GM12878 (cell line): ENCODE results near the gene B3GALNT2. TPM values are rescaled to one million over a fixed set of nuclear protein-coding genes. Genes with fewer than 3 reads are reported as not detected.

Source experiments
- ATF7 ChIP-seq: fragments of 450-650 bp; IDR thresholded peaks from 2 replicates; pipeline ENCODE4 v1.6.1; 2016; ENCODE audit warnings: low read depth, mild to moderate bottlenecking
- FOXK2 ChIP-seq: fragments of 450-650 bp; IDR thresholded peaks from 2 replicates; pipeline ENCODE4 v1.6.1; 2017; ENCODE audit warnings: mild to moderate bottlenecking, moderate library complexity
- GABPA ChIP-seq: IDR thresholded peaks from 2 replicates; pipeline ENCODE4 v1.6.1; 2014; ENCODE audit warnings: antibody characterized with exemption, low read depth, mild to moderate bottlenecking, inconsistent platforms
- IKZF2 ChIP-seq, 2 experiments: fragments of 450-650 bp; IDR thresholded peaks; 2 replicates each; pipeline ENCODE4 v1.6.1; 2017; ENCODE audit warnings: mild to moderate bottlenecking in 2 of 2, moderate library complexity in 2 of 2
- JUNB ChIP-seq: IDR thresholded peaks from 2 replicates; pipeline ENCODE4 v1.6.1; 2016; ENCODE audit warnings: antibody characterized with exemption, mild to moderate bottlenecking
- NFXL1 ChIP-seq: fragments of 450-650 bp; IDR thresholded peaks from 2 replicates; pipeline ENCODE4 v1.6.1; 2017; ENCODE audit warnings: antibody characterized with exemption, mild to moderate bottlenecking, borderline replicate concordance
- NFYB ChIP-seq: IDR thresholded peaks from 2 replicates; pipeline ENCODE4 v1.6.1; 2011; ENCODE audit warnings: low read depth, mild to moderate bottlenecking, low read length, improper control_type of control experiment, moderate library complexity; ENCODE audit not compliant: insufficient read depth
- RB1 ChIP-seq: fragments of 450-650 bp; formaldehyde crosslinking; IDR thresholded peaks from 2 replicates; pipeline ENCODE4 v1.6.1; 2017; ENCODE audit warnings: mild to moderate bottlenecking, borderline replicate concordance
- SMARCA5 ChIP-seq: fragments of 450-650 bp; IDR thresholded peaks from 2 replicates; pipeline ENCODE4 v1.6.1; 2017; ENCODE audit warnings: mild to moderate bottlenecking
- SP1 ChIP-seq: IDR thresholded peaks from one replicate; pipeline ENCODE4 v1.6.1; 2011; ENCODE audit warnings: low read depth, low read length
- SRF ChIP-seq, 2 experiments: IDR thresholded peaks; 2 replicates each; pipeline ENCODE4 v1.6.1; 2011; ENCODE audit warnings: low read depth in 2 of 2, low read length in 2 of 2, mild to moderate bottlenecking in 1 of 2, moderate library complexity in 1 of 2
- TBL1XR1 ChIP-seq: IDR thresholded peaks from 2 replicates; pipeline ENCODE4 v1.6.1; 2012; ENCODE audit warnings: low read depth, low read length, improper control_type of control experiment
- TCF7 ChIP-seq: IDR thresholded peaks from 2 replicates; pipeline ENCODE4 v1.6.1; 2014; ENCODE audit warnings: antibody characterized with exemption, borderline replicate concordance
- YBX1 ChIP-seq: fragments of 450-650 bp; IDR thresholded peaks from 2 replicates; pipeline ENCODE4 v1.6.1; 2016; ENCODE audit warnings: antibody characterized with exemption
- ZNF622 ChIP-seq: fragments of 450-650 bp; IDR thresholded peaks from 2 replicates; pipeline ENCODE4 v1.6.1; 2017; ENCODE audit warnings: mild to moderate bottlenecking, inconsistent platforms
- polyA plus RNA-seq, 11 experiments: library from polyadenylated mRNA; depleted of rRNA in 4 of 11; unstranded in 6 of 11; stranded (reverse) in 5 of 11; fragments of >200 nt; fragmentation: Nextera tagmentation in 4 of 11; fragmentation: Illumina TruSeq in 1 of 11; extraction: Ambion mirVana in 4 of 11; extraction: Trizol in 1 of 11; gene quantifications; 1 replicate in 1 of 11; 2 replicates in 10 of 11; pipeline versions ENCODE4 v1.2.1 to v1.2.3, GENCODE V29; 2011 to 2016; ENCODE audit warnings: inconsistent platforms in 2 of 11, missing spikeins in 2 of 11, low read depth in 1 of 11
- total RNA-seq, 4 experiments: library from RNA; depleted of rRNA in 3 of 4; stranded (reverse); fragments of >200 nt in 3 of 4; fragmentation: Illumina TruSeq in 1 of 4; extraction: Trizol in 1 of 4; gene quantifications; 2 replicates each; pipeline versions ENCODE4 v1.2.1 to v1.2.3, GENCODE V29; 2013 to 2021
- TF ChIP-seq, protein P1 (sequence below): IDR thresholded peaks from 2 replicates; pipeline ENCODE4 v1.6.1; 2011; ENCODE audit warnings: borderline replicate concordance, low read depth, mild to moderate bottlenecking, moderate library complexity, mixed read lengths, low read length; ENCODE audit not compliant: insufficient read depth; ENCODE audit errors: extremely low read length
- TF ChIP-seq, protein P2 (sequence below): fragments of 450-650 bp; IDR thresholded peaks from 2 replicates; pipeline ENCODE4 v1.6.1; 2017; ENCODE audit warnings: mild to moderate bottlenecking, low read depth, inconsistent platforms; ENCODE audit not compliant: poor library complexity, severe bottlenecking
- TF ChIP-seq, protein P3 (sequence below): fragments of 450-650 bp; IDR thresholded peaks from 2 replicates; pipeline ENCODE4 v1.6.1; 2017; ENCODE audit warnings: borderline replicate concordance
- TF ChIP-seq, protein P4 (sequence below): fragments of 450-650 bp; IDR thresholded peaks from 2 replicates; pipeline ENCODE4 v1.6.1; 2017; ENCODE audit warnings: mild to moderate bottlenecking, moderate library complexity
- TF ChIP-seq, protein P5 (sequence below): IDR thresholded peaks from 2 replicates; pipeline ENCODE4 v1.6.1; 2012; ENCODE audit warnings: low read length, inconsistent platforms

Gene B3GALNT2
- total and polyA plus RNA-seq, 10 of the 15 experiments (the other 5 are each of a cell fraction or from before 2014, with no cell fraction given): 0.77 to 19.7 (median 12.7) TPM

DNA sequence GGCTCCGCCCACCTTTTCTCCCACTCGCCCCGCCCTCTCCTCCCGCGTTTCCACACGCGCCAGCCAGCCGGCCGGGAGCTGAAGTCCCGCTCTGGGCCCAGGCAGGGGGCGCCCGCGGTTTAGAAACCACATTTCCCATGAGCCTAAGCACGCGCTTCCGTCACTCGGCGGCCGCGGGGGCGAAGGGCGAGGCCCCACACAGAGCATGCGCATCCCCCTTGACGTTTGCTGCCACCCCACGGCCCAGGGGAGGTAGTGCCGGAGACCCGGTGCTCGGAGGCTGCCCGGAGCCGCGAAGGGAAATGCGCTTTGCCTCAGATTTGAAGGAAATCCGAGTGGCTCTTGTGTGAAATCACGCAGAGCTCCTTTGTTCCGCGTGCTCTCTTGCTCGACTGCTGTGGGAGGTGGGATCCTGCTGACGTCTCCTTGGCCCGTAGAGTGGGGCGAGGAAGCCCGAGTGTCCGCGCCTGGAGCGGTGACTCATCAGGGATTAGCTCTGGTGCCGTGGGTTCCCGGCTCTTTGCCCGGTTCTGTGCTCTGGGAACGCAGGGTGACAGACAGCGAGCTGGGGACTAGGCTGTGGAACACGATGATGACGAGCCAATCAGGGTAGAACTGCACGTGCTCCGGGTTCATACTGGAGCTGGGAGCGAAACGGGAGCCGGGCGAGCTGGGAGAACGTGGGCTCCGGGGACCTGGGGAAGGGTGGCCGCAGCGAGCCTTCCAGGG lies 406 bp upstream of the B3GALNT2 start (continued):
- TF ChIP-seq SP1: peak; percentile 9
- TF ChIP-seq TCF7: no peak
- peak; percentile 14; the same call in 1 of the 2 replicates for TF ChIP-seq JUNB
- TF ChIP-seq, protein P1, sequence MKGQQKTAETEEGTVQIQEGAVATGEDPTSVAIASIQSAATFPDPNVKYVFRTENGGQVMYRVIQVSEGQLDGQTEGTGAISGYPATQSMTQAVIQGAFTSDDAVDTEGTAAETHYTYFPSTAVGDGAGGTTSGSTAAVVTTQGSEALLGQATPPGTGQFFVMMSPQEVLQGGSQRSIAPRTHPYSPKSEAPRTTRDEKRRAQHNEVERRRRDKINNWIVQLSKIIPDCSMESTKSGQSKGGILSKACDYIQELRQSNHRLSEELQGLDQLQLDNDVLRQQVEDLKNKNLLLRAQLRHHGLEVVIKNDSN: peak; percentile 30
- TF ChIP-seq SMARCA5: peak; percentile 32
- peak; percentile 58 for TF ChIP-seq ATF7
- TF ChIP-seq, protein P2, sequence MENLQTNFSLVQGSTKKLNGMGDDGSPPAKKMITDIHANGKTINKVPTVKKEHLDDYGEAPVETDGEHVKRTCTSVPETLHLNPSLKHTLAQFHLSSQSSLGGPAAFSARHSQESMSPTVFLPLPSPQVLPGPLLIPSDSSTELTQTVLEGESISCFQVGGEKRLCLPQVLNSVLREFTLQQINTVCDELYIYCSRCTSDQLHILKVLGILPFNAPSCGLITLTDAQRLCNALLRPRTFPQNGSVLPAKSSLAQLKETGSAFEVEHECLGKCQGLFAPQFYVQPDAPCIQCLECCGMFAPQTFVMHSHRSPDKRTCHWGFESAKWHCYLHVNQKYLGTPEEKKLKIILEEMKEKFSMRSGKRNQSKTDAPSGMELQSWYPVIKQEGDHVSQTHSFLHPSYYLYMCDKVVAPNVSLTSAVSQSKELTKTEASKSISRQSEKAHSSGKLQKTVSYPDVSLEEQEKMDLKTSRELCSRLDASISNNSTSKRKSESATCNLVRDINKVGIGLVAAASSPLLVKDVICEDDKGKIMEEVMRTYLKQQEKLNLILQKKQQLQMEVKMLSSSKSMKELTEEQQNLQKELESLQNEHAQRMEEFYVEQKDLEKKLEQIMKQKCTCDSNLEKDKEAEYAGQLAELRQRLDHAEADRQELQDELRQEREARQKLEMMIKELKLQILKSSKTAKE: no peak
- TF ChIP-seq GABPA: peak; percentile 38; the same call in 1 of the 2 replicates
- no peak for TF ChIP-seq ZNF622
- peak in 1 of 2 experiments; percentile 65; a peak in 1 of 4 replicates for TF ChIP-seq SRF (IDR thresholded peaks at IDR 0.05; ENCODE audit: low read depth in 2 of 2, low read length in 2 of 2)
- no peak for TF ChIP-seq RB1
- TF ChIP-seq, protein P3, sequence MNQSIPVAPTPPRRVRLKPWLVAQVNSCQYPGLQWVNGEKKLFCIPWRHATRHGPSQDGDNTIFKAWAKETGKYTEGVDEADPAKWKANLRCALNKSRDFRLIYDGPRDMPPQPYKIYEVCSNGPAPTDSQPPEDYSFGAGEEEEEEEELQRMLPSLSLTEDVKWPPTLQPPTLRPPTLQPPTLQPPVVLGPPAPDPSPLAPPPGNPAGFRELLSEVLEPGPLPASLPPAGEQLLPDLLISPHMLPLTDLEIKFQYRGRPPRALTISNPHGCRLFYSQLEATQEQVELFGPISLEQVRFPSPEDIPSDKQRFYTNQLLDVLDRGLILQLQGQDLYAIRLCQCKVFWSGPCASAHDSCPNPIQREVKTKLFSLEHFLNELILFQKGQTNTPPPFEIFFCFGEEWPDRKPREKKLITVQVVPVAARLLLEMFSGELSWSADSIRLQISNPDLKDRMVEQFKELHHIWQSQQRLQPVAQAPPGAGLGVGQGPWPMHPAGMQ: no peak
- TF ChIP-seq, protein P4, sequence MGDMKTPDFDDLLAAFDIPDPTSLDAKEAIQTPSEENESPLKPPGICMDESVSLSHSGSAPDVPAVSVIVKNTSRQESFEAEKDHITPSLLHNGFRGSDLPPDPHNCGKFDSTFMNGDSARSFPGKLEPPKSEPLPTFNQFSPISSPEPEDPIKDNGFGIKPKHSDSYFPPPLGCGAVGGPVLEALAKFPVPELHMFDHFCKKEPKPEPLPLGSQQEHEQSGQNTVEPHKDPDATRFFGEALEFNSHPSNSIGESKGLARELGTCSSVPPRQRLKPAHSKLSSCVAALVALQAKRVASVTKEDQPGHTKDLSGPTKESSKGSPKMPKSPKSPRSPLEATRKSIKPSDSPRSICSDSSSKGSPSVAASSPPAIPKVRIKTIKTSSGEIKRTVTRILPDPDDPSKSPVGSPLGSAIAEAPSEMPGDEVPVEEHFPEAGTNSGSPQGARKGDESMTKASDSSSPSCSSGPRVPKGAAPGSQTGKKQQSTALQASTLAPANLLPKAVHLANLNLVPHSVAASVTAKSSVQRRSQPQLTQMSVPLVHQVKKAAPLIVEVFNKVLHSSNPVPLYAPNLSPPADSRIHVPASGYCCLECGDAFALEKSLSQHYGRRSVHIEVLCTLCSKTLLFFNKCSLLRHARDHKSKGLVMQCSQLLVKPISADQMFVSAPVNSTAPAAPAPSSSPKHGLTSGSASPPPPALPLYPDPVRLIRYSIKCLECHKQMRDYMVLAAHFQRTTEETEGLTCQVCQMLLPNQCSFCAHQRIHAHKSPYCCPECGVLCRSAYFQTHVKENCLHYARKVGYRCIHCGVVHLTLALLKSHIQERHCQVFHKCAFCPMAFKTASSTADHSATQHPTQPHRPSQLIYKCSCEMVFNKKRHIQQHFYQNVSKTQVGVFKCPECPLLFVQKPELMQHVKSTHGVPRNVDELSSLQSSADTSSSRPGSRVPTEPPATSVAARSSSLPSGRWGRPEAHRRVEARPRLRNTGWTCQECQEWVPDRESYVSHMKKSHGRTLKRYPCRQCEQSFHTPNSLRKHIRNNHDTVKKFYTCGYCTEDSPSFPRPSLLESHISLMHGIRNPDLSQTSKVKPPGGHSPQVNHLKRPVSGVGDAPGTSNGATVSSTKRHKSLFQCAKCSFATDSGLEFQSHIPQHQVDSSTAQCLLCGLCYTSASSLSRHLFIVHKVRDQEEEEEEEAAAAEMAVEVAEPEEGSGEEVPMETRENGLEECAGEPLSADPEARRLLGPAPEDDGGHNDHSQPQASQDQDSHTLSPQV: no peak
- TF ChIP-seq NFXL1: no peak
- TF ChIP-seq, protein P5, sequence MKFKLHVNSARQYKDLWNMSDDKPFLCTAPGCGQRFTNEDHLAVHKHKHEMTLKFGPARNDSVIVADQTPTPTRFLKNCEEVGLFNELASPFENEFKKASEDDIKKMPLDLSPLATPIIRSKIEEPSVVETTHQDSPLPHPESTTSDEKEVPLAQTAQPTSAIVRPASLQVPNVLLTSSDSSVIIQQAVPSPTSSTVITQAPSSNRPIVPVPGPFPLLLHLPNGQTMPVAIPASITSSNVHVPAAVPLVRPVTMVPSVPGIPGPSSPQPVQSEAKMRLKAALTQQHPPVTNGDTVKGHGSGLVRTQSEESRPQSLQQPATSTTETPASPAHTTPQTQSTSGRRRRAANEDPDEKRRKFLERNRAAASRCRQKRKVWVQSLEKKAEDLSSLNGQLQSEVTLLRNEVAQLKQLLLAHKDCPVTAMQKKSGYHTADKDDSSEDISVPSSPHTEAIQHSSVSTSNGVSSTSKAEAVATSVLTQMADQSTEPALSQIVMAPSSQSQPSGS: no peak
- TF ChIP-seq NFYB: no peak
- no peak; the same call in 1 of the 2 replicates for TF ChIP-seq TBL1XR1
- peak; percentile 84 to 91 for TF ChIP-seq IKZF2 (IDR thresholded peaks at IDR 0.05)
- no peak for TF ChIP-seq FOXK2
- TF ChIP-seq YBX1: no peak
